Pancreas (tissue), 10 donors: ENCODE results near the gene SCD5. TPM values are rescaled to one million over a fixed set of nuclear protein-coding genes. Genes with fewer than 3 reads are reported as not detected.

Experiments used
- ATAC-seq, 4 donors: fragments of 200-7000 bp; cut with Tn5 transposase; one replicate each; pipeline versions ENCODE4 v1.8.0 to v1.9.1; 2020; ENCODE audit warnings: mild to moderate bottlenecking in 4 of 4, moderate library complexity in 4 of 4
- DNase-seq, 6 donors: peaks; one replicate each; pipeline ENCODE4 v3.0.0-alpha.2; 2020
- FAIRE-seq: peaks from 2 replicates; lab custom pipeline; 2012; peaks lifted over from hg19 to GRCh38; lab: Jason Lieb, UNC
- H3K27ac ChIP-seq, 4 donors: fragments of 200-600 bp; sonication (generic); 1 replicate in 3 of 4; 2 replicates in 1 of 4; pipeline versions ENCODE4 v1.5.0 to v1.8.0; 2020
- H3K27me3 ChIP-seq, 4 donors: fragments of 200-600 bp; one replicate each; pipeline ENCODE4 v1.8.0; 2021
- H3K36me3 ChIP-seq, 3 donors: fragments of 200-600 bp; sonication (generic) in 1 of 3; one replicate each; pipeline versions ENCODE4 v1.5.0 to v1.8.0; 2020 to 2021
- H3K4me1 ChIP-seq, 3 donors: fragments of 200-600 bp; one replicate each; pipeline ENCODE4 v1.8.0; 2021
- H3K4me3 ChIP-seq, 4 donors: fragments of 200-600 bp; sonication (generic) in 2 of 4; one replicate each; pipeline versions ENCODE4 v1.5.0 to v1.8.0; 2020 to 2021
- H3K9me3 ChIP-seq, 4 donors: fragments of 200-600 bp; one replicate each; pipeline ENCODE4 v1.8.0; 2021
- CTCF ChIP-seq, 4 donors: fragments of 200-600 bp; sonication (generic) in 3 of 4; IDR thresholded peaks; one replicate each; pipeline versions ENCODE4 v1.5.0 to v1.8.0; 2021; ENCODE audit warnings: antibody characterized with exemption in 4 of 4
- WGBS, 2 donors: extraction: QIAGEN DNeasy Blood & Tissue Kit; methylation state at CpG; one replicate each; pipeline ENCODE4 v1.1.7; 2013; 5-methylcytosine and 5-hydroxymethylcytosine counted together
- intact Hi-C, 3 donors: fragments of 100-400 bp; cut with DNase I; formaldehyde crosslinking; loops; one replicate each; pipeline versions ENCODE4 v1.11.1 to v1.14.2; 2022
- polyA plus RNA-seq, 2 donors: library from polyadenylated mRNA; stranded (reverse); fragments of 200-250 nt; gene quantifications; one replicate each; pipeline ENCODE4 v1.2.3, GENCODE V29; 2013
- total RNA-seq, 6 donors: library from RNA; stranded (reverse); fragmentation: NEBNext Ultra II Directional in 4 of 6; extraction: Animal tissue kit (Norgen Biotek cat#: 25700) in 4 of 6; gene quantifications; one replicate each; pipeline versions ENCODE4 v1.2.1 to v1.2.4, GENCODE V29; 2021 to 2023
- donor health status: healthy with polysubstance abuse.
- donor health status: DM: no; HTN: no; CAD: no; lungs with moderate emphysema.
- donor health status: DM: no; HTN: no; CAD: no.
- donor health status: control.
- donor health status: control.
- donor health status: Bipolar disorder and iron deficiency.
- donor health status: DM: yes; HTN: yes; CAD: no.
- donor health status: DM: no; HTN: no; CAD: no.
- donor health status: DM: no; HTN: no; CAD: no.
- donor health status: DM: yes; HTN: yes; CAD: no.

The SCD5 gene
- total and polyA plus RNA-seq, 8 donors: 19.1 to 58.3 (median 31.3) TPM

- 58 to 62% methylated on average over 4 of the region's 4 CpGs for WGBS, 2 donors
- FAIRE-seq: no peak
These were observed 88.2 kb downstream of the SCD5 start for GRCh38 chr4:82710197-82710929.

GRCh38 chr4:82708982-82709381 is 89.6 kb downstream of the SCD5 start:
- TF ChIP-seq CTCF (IDR thresholded peaks at IDR 0.05): no peak
- 90 to 93% methylated on average over 1 of the region's 1 CpG for WGBS, 2 donors
- H3K9me3 ChIP-seq: no peaks in the 10 kb centered on the region
- ATAC-seq: no peak
- no peak for DNase-seq
- no peaks in the 10 kb centered on the region for H3K36me3 ChIP-seq
- H3K27ac ChIP-seq: no peak overlapping the region
- peaks cover 6 to 18% (median 13%) of the 10 kb centered on the region in 3 donors for H3K4me1 ChIP-seq
- no peak overlapping the region for H3K4me3 ChIP-seq
- intact Hi-C loops: no loop called here
- FAIRE-seq: no peak
- no peaks in the 10 kb centered on the region for H3K27me3 ChIP-seq

More at GRCh38 chr4:82710197-82710929, 88.2 kb downstream of the SCD5 start:
- Histone ChIP-seq H3K4me1 (peaks cover 6 to 21% (median 14%) of the 10 kb centered on the region in 3 donors), H3K27ac (no peak overlapping the region), H3K36me3 (no peaks in the 10 kb centered on the region), H3K9me3 (no peaks in the 10 kb centered on the region), H3K27me3 (no peaks in the 10 kb centered on the region), H3K4me3 (no peak overlapping the region)
- ATAC-seq: no peak
- DNase-seq: no peak
- intact Hi-C loops: no loop called here
- no peak for TF ChIP-seq CTCF (IDR thresholded peaks at IDR 0.05)

- Histone ChIP-seq H3K36me3 (no peaks in the 10 kb centered on the region), H3K27me3 (no peaks in the 10 kb centered on the region), H3K4me3 (no peak overlapping the region), H3K9me3 (no peaks in the 10 kb centered on the region), H3K27ac (peak overlapping the region in 2 of 4 donors; percentile 23 to 43), H3K4me1 (peaks cover 6 to 18% (median 13%) of the 10 kb centered on the region in 3 donors)
- DNase-seq (peak in 4 of 6 donors; percentile 52 to 77 (median 60)), ATAC-seq (peak; percentile 83 to 93 (median 86)), FAIRE-seq (no peak)
- 27 to 34% methylated on average over 3 of the region's 3 CpGs for WGBS, 2 donors
- intact Hi-C loops: no loop called here
- no peak for TF ChIP-seq CTCF (IDR thresholded peaks at IDR 0.05)
These were observed 92.1 kb downstream of the SCD5 start for GRCh38 chr4:82706349-82707000.

- Histone ChIP-seq H3K27ac (peak overlapping the region in 1 of 4 donors; percentile 23), H3K4me1 (peaks cover 6 to 18% (median 13%) of the 10 kb centered on the region in 3 donors), H3K4me3 (no peak overlapping the region), H3K9me3 (no peaks in the 10 kb centered on the region), H3K36me3 (no peaks in the 10 kb centered on the region), H3K27me3 (no peaks in the 10 kb centered on the region)
- DNase-seq (no peak), FAIRE-seq (no peak), ATAC-seq (no peak)
- intact Hi-C loops: no loop called here
- WGBS, 2 donors: 55 to 67% methylated on average over 1 of the region's 1 CpG
- TF ChIP-seq CTCF (IDR thresholded peaks at IDR 0.05): no peak
These were observed 92.7 kb downstream of the SCD5 start for GRCh38 chr4:82705928-82706300.
